ENCODE data around the gene TXNRD3. TPM values are rescaled to one million over a fixed set of nuclear protein-coding genes. Genes with fewer than 3 reads are reported as not detected.

Gene TXNRD3
- total RNA-seq, 6 experiments from 2014 or later: 7.3 to 10.4 (median 7.9) TPM

DNA sequence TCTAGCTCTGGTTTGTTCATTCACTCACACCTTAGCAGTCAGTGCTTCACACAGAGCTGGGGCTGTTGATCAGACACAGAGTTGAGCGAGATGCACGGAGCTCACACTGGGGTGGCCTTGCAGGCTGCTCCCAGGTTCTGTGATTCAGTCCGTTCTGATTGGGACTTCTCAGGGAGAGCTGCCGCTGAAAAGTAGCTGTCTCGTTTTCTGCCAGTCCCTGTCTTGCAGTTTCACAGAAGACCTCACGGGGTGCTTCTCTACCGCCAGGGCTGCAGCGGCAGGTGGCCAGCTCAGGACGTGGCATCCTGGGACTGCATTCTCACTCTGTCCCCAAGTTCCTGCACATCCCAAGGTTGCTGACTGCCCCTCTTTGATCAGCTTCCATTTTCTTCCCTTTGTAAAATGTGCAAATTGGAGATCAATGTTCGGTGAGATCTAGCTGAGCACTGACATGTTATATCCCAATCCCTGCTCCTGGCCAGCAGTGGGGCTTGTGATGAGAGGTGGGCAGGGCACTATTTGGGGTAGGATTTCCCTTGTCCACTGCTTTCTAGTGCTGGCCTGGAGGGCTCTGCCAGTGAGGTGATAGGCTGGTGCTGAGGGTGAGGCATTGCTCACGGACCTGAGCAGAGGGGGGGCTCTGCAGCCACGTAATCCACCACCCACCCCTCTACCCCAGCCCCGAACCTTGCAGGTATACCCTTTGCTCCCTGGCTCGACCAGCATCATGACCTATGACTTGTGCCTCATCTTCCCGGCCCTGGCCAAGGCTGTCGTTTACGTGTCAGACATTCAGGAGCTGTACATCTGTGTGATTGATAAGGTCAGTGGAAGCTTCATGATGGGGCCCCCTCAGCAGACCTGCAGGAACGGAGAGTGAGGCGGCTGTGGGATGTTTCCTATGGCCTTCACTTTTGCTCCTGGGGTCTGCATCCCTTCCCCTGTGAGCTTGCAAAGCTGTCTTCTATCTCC, 5.3 kb upstream of the TXNRD3 start:
- no peaks in the 10 kb centered on the region for H3K27me3 ChIP-seq

DNA sequence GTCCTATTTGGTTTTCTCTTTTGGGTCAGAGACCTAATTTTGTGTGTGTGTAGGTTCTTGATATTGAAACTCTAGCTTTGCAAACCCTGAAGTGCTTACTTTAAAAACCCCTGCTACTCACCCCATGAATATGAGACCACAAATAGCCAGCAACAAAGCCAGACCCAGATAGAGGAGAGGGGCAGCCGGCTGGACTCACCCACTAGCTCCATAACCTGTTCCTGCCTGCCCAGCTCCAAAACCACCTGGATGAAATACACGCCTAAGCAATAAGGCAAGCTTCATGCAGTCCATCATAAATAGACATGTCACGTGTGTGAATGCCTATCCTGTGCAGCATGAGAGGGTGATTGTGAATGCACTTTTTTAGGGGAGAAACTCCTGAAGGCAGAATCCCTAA, 3.7 kb upstream of the TXNRD3 start:
- H3K4me1 ChIP-seq: no peaks in the 10 kb centered on the region
- H3K27ac ChIP-seq: no peak overlapping the region
- no peak for ATAC-seq
- DNase-seq: no peak
- H3K27me3 ChIP-seq: no peaks in the 10 kb centered on the region
- TF ChIP-seq POLR2A (IDR thresholded peaks at IDR 0.05): no peak
- TF ChIP-seq, protein P1, sequence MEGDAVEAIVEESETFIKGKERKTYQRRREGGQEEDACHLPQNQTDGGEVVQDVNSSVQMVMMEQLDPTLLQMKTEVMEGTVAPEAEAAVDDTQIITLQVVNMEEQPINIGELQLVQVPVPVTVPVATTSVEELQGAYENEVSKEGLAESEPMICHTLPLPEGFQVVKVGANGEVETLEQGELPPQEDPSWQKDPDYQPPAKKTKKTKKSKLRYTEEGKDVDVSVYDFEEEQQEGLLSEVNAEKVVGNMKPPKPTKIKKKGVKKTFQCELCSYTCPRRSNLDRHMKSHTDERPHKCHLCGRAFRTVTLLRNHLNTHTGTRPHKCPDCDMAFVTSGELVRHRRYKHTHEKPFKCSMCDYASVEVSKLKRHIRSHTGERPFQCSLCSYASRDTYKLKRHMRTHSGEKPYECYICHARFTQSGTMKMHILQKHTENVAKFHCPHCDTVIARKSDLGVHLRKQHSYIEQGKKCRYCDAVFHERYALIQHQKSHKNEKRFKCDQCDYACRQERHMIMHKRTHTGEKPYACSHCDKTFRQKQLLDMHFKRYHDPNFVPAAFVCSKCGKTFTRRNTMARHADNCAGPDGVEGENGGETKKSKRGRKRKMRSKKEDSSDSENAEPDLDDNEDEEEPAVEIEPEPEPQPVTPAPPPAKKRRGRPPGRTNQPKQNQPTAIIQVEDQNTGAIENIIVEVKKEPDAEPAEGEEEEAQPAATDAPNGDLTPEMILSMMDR (IDR thresholded peaks at IDR 0.05): no peak
- no peaks in the 10 kb centered on the region for H3K36me3 ChIP-seq
- WGBS (ENCODE audit: insufficient coverage, low coverage, low lambda C conversion rate, missing lambda C conversion rate): no CpG with 5 or more reads among the region's 3 CpGs
- intact Hi-C loops (cut with DNase I): no loop called here
- H3K4me3 ChIP-seq: no peak overlapping the region
- H3K9me3 ChIP-seq: no peaks in the 10 kb centered on the region

More for the DNA sequence above, 5.3 kb upstream of the TXNRD3 start:
- Histone ChIP-seq H3K27ac (no peak overlapping the region), H3K4me1 (no peaks in the 10 kb centered on the region), H3K4me3 (no peak overlapping the region), H3K36me3 (no peaks in the 10 kb centered on the region), H3K9me3 (no peaks in the 10 kb centered on the region)
- intact Hi-C loops (cut with DNase I): no loop called here
- peak in 3 of 4 donors; percentile 21 to 48 (median 39) for ATAC-seq
- WGBS (ENCODE audit: insufficient coverage, low coverage, low lambda C conversion rate, missing lambda C conversion rate): 25% methylated on average over 12 of the region's 19 CpGs
- TF ChIP-seq, protein P1 (IDR thresholded peaks at IDR 0.05): peak in 3 of 4 donors; percentile 15 to 25 (median 21)
- no peak for TF ChIP-seq POLR2A (IDR thresholded peaks at IDR 0.05)
- no peak for DNase-seq

DNA sequence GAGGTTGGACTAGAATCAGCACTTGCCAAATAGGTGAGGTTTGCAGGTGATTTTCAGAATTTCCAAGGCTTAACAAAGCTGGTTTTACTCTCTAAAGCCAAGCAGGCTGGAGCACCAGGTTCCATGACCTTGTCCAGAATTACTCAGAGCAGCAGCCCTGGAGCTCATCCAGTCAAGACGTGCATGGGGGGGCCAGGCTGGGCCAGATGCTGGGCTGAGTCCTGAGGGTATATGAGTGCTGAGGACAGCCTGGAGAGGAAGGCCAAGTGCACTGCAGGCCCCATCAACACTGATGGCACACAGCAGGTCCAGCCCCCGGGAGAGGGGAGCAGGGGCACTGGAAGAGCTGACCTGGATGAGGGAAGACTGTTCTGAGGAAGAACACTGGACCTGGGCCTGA, 3.0 kb upstream of the TXNRD3 start:
- Histone ChIP-seq H3K9me3 (no peaks in the 10 kb centered on the region), H3K36me3 (no peaks in the 10 kb centered on the region), H3K4me1 (no peaks in the 10 kb centered on the region), H3K27ac (no peak overlapping the region), H3K27me3 (no peaks in the 10 kb centered on the region), H3K4me3 (no peak overlapping the region)
- intact Hi-C loops (cut with DNase I): no loop called here
- TF ChIP-seq, protein P1 (IDR thresholded peaks at IDR 0.05): no peak
- no peak for TF ChIP-seq POLR2A (IDR thresholded peaks at IDR 0.05)
- DNase-seq (no peak), ATAC-seq (no peak)
- WGBS (ENCODE audit: insufficient coverage, low coverage, low lambda C conversion rate, missing lambda C conversion rate): no CpG with 5 or more reads among the region's 2 CpGs

DNA sequence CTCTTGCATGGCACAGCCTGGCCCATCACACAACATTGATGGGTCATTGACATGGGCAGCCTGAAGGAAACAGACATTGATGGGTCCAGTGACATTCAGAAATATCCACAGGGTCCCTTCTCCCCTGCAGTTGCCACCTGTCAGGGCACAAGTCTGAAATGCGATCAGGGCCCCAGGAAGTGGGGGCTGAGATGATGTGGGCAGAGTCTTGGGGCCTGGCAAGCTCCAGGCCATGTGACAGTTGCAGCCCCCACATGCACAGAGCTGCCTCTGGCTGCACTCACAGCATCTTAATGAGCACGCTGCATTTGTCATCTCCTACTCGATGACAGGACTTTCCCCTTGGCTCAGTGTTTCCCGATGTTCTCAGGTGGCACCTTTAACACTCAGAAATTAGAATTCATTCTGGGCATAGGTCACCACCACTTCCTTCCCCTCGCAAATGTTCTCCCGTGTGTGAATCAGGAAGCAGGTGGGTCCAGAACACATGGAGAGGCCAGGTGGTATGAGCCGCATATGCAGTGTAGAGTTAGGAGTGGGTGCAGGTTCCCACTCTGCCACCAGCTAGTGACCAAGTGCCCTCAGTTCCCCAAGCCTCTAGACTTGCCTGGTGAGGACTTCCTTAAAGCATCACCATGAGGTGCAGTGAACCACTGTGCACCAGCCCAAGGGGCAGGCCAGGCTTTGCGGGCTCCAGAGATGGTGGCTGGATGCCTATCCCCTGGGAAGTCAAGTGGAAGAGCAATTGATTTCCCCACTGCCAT, 1.6 kb upstream of the TXNRD3 start:
- no peak for DNase-seq
- intact Hi-C loops (cut with DNase I): no loop called here
- no peak for ATAC-seq
- TF ChIP-seq POLR2A (IDR thresholded peaks at IDR 0.05): no peak
- TF ChIP-seq, protein P1 (IDR thresholded peaks at IDR 0.05): no peak
- WGBS (ENCODE audit: insufficient coverage, low coverage, low lambda C conversion rate, missing lambda C conversion rate): 72% methylated on average over 6 of the region's 8 CpGs
- Histone ChIP-seq H3K4me1 (no peaks in the 10 kb centered on the region), H3K27me3 (no peaks in the 10 kb centered on the region), H3K9me3 (no peaks in the 10 kb centered on the region), H3K27ac (no peak overlapping the region), H3K36me3 (no peaks in the 10 kb centered on the region), H3K4me3 (no peak overlapping the region)

Data from right lobe of liver (tissue), 6 donors.